ENCODE data around the gene FBRSL1.

GRCh38 chr12:132512197-132513069 is 22.5 kb downstream of the FBRSL1 start:
- TF ChIP-seq CTCF (IDR thresholded peaks at IDR 0.05; ENCODE audit: low read length): no peak
- TF ChIP-seq EZH2 (optimal IDR thresholded peaks at IDR 0.05; ENCODE audit: low read depth, low read length): no peak
- TF ChIP-seq EZH2phosphoT487 (IDR thresholded peaks at IDR 0.05; ENCODE audit: low read length): no peak
